Kidney tubule cell (primary cell): ENCODE measurements around the gene ABCB6.

Experiments used
- DNase-seq: peaks from one replicate; pipeline ENCODE4 v3.0.0-alpha.2; 2018; ENCODE audit warnings: low spot score

Gene ABCB6

GRCh38 chr2:219184121-219184520 is 34.6 kb downstream of the ABCB6 start:
- DNase-seq: no peak

DNA sequence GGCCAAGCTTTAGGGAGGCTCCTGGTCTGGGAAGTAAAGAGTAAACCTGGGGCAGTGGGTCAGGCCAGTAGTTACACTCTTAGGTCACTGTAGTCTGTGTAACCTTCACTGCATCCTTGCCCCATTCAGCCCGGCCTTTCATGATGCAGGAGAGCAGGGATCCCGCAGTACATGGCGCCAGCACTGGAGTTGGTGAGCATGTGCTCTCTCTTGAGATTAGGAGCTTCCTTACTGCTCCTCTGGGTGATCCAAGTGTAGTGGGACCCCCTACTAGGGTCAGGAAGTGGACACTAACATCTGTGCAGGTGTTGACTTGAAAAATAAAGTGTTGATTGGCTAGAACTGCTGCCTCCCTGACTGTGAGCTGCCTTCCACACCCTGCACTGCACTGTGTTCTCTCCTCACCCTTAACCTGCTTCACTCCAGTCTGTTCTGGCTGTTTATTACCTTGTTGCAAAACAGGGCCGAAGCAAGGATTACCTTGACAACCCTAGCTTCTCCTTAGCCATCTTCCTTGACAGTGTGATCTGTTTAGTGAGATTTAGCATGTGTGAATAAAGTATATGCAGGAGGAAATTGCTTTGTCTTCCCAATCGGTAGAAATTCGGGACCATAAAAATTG is 35.5 kb downstream of the ABCB6 start:
- DNase-seq: no peak

GRCh38 chr2:219182331-219183150 is 36.2 kb downstream of the ABCB6 start:
- DNase-seq: no peak

DNA sequence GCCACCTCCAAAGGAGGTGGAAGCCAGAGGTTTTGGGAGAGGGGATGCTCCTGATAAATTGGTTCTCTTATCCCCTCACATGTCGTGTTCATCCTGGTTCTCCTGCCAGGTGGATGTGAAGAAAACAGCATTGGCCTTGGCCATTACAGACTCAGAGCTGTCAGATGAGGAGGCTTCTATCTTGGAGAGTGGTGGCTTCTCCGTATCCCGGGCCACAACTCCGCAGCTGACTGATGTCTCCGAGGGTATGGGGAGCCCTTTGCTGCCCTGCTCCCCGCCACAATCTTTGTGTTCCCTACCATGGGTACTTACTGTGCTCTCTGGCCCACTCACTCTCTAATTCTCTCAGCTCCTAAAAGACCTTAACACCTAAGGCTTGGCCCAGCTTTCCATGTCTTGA is 37.2 kb downstream of the ABCB6 start:
- DNase-seq: no peak

DNA sequence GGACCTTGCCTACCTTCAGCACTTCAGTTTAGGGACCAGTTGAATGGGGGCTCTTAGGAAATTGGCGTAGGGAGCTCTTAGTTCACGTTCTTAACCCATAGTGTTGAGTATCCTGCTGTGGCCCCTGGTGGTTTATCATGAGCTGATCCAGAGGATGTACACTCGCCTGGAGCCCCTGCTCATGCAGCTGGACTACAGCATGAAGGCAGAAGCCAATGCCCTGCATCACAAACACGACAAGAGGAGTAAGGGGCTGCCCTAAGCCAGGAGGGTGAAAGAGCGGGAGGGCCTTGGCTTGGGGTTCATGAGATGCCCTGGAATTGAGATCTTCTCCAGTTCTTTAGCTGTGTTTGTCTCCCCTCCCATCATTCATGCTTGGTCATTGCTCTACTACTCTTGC is 37.8 kb downstream of the ABCB6 start:
- DNase-seq: no peak

DNA sequence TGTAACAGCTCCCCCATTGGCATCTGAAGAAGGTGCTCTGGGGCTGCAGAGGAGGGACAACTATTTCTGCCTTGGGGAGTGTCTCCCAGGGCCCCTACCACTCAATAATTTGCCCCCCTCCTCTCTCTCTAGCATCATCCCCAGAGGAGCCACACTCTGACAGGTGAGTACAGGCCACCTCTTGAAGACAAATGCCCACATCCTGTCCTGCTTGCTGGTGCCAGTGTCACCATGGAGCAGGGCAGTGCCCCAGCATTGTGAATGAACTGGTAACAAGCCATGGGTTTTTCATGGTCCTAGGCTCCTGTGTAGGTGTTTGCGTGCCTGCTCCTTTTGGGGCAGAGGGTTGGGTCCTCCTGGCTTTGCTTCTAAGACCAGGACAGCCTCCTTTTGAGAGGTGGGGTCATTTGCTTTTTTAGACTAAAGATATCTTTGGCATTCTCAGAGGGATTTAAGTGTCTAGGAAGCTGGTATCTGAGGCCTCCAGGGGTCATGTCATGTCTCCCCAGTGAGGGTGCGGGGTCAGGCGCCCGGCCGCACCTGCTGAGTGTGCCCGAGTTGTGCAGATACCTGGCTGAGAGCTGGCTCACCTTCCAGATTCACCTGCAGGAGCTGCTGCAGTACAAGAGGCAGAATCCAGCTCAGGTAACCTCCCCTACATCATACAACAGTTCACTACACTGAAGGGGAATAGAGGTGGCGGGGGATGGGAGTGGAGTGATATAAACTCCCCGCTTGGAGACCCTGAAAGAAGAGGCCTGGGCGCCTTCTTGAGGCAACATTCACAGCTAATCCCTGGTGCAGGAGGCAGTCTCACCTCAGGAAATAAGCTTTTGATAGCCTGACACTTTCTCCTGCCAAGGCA is 38.9 kb downstream of the ABCB6 start:
- DNase-seq: no peak

- DNase-seq: no peak
These were observed 40.2 kb downstream of the ABCB6 start for GRCh38 chr2:219178377-219179175.

GRCh38 chr2:219177552-219178376 is 41.0 kb downstream of the ABCB6 start, which contains the start of gene RETREG2:
Gene RETREG2 (plus strand): TSS chr2:219178275. CDS start chr2:219178353, 78 bp downstream.
- DNase-seq: peak; percentile 90

DNA sequence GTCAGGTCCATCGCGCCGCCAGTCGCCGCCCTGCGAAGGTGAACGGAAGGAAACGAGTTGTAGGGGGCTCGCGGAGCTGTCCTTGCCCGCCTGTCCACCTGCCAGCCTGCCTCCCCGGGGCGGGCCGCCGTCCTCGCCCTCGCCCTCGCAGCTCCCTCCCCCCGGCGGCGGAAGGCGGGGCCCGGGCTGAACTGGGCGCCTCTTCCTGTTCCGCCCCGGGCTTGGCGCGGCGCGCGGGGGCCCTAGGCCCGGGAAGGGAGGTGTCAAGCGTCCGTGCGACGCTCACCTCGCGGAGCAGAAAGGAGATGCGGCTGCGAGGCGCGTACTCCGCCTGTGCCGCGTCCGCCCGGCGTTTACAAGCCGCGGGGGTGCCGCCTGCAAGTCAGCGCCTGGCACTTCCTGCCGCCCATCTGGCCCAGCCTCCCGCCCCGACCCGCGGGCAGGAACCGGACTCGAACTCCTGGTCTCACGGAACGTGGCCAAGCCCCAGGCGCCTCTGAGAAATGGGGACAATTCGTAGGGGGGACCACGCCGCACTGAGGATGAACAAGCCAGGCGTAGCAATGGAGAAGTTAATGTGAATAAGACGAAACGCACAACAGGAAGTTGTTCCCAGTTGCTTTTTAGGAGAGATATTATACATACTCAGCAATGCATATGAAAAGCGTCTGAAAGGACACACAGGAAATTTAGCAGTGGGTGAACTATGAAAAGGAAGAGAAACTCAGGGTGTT is 41.8 kb downstream of the ABCB6 start, which contains the start of gene CNPPD1:
Gene CNPPD1, minus strand, starts transcription at position 108 of the 734 bp plus-strand sequence. Its CDS starts 97 bp downstream, at position 11.
- peak; percentile 93 for DNase-seq

DNA sequence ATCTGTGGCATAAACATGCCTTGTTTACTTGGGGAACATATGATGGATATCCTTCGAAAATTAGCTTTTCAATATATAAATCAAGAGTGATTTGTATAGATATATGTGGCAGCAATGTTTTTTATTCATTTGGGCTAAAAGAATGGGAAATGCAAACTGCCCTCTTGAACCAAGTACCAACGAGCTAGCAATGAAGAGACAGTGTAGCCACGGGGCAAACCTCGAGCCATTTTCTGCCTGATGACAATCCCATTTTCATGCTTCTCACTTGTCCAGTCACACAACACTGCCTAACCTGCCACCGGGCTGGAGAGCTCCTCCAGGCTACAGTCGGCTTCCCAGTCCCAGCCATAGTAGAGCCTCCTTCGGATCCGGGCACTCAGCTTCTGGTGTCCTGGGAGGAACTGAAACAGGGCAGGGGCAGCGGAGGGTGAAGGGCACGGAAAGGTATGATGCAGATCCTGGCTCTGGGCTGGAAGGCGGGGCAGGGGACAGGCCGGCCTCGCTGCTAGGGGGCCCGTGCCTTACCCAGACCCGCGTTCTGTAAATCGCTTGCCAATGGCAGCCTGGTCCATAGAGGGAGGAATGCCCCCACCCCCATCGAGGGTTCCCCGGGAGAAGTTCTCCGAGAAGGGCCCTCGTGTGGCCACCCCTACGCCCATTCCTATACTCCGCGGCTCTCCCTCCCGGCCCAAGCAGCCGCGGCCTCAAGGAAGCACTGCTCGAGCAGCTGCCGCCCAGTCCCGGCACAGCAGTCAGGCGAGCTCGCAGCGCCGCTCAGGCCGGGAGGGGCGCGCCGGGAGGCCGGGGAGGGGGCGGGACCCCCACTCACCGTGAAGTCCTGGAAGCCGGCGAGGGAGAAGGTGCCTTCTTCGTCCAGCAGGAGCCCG is 42.6 kb downstream of the ABCB6 start:
- peak; percentile 72 for DNase-seq

DNA sequence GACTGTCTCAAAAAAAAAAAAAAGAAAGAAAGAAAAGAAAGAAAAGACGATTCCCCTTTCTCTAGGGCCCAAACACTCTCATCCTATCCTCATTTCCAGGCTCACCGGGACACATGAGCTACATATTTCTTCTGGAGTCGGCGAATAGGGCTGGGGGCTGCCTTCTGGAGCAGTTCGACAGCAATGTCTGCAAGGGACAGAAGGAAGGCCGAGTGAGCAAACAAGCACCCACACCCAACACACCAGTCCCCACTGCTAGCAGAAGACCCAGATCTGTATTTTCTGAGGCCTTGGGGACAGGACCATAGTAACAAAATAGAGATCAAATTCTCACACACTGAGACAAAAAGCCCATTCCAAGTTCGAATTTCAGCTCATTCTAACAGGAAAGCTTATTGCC is 43.3 kb downstream of the ABCB6 start:
- DNase-seq: no peak

DNA sequence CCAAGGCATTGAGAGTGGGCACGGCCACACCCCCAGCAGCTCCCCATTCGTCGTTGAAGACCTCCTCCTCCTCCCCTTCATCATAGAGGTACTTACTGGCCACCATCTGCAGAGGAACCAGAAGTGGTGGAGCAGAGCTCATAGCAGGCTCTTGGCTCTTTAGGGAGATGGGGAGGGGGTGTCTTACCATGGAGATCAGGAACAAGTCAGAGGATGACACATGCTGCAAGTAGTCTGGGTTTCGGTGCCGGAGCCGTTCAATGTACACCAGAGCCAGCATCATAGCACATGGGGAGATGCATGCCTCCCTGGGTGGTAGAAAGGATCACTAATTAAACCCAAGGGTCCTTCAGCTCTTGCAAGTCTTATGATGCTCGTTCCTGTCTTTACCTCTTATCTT is 44.0 kb downstream of the ABCB6 start:
- peak; percentile 90 for DNase-seq

DNA sequence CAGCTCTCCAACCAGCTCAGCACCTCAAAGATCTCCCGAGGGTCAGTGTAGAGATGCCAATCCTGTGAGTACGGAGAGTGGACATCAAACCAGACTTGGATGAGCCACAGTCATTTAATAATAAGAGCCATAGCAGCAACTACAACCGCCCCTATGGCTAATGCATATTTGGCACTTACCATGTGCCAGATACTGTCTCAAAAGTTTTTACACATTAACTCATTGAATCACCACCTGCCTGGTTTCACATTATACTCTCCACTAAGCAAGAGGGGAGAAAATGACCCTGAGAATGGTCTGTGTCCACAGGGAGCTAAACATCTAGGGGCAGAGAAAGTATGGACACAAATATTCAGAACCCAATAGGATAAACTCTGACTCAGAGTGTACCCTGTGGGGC is 44.6 kb downstream of the ABCB6 start:
- DNase-seq: peak; percentile 92

- DNase-seq: no peak
These were observed 45.6 kb downstream of the ABCB6 start for GRCh38 chr2:219173176-219173575.

GRCh38 chr2:219172231-219173154 is 46.3 kb downstream of the ABCB6 start:
- DNase-seq: no peak

DNA sequence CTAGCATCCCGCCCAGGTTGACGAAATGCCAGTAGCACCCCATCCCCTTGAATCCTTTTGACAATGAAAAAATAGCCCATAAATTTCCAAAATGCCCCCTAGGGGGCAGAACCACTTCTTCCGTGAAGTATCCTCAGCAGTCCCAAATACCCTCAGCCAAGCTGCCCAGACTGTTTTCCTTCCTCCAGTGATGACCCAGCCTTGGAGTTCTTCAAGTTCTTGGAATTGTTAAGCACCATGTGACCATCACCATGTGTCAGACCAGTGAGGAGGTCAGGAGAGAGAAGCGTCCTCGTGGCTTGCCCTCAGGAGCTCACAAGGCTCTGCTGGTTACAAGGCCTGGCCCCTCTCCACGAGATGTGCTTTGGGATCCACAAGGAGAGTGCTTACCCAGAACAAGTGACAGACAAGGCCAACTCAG is 47.5 kb downstream of the ABCB6 start:
- DNase-seq: peak; percentile 92

- DNase-seq: no peak
These were observed 48.7 kb downstream of the ABCB6 start, which contains the start of gene SLC23A3 for GRCh38 chr2:219169930-219170654. Gene SLC23A3 (minus strand): TSS chr2:219170029. CDS start chr2:219169984, 45 bp downstream.
